ENCODE results near the gene GYG1.

DNA sequence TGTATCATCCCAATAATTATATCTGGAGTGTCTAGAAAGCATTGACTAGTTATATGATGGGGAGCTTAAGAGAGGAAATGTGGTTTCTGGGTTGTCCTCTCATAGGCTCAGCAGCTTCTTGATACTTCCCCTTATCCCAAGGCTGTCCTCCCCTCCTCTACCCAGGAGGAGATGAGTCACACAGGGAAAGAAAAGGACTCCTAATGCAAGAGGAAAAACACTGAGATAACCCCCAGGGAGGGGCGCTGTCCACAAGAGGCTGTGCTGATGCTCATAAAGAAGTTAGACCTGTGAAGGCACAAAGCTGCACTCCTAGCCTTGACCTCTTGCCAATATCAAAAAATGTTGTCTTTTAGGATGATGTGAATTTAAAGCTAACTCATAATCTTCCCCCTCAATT is 28.8 kb upstream of the GYG1 start:
- TF ChIP-seq, protein P1, sequence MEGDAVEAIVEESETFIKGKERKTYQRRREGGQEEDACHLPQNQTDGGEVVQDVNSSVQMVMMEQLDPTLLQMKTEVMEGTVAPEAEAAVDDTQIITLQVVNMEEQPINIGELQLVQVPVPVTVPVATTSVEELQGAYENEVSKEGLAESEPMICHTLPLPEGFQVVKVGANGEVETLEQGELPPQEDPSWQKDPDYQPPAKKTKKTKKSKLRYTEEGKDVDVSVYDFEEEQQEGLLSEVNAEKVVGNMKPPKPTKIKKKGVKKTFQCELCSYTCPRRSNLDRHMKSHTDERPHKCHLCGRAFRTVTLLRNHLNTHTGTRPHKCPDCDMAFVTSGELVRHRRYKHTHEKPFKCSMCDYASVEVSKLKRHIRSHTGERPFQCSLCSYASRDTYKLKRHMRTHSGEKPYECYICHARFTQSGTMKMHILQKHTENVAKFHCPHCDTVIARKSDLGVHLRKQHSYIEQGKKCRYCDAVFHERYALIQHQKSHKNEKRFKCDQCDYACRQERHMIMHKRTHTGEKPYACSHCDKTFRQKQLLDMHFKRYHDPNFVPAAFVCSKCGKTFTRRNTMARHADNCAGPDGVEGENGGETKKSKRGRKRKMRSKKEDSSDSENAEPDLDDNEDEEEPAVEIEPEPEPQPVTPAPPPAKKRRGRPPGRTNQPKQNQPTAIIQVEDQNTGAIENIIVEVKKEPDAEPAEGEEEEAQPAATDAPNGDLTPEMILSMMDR (IDR thresholded peaks at IDR 0.05): no peak
- TF ChIP-seq POLR2A (IDR thresholded peaks at IDR 0.05): no peak

Measured in tibial nerve (tissue), 3 donors.